ENCODE data around the gene PPP1R7. TPM values are rescaled to one million over a fixed set of nuclear protein-coding genes. Genes with fewer than 3 reads are reported as not detected.

Gene PPP1R7
- total and polyA plus RNA-seq, 2 donors from 2014 or later, result 64.6 to 94.9 TPM

GRCh38 chr2:241202268-241202585 is 52.0 kb downstream of the PPP1R7 start:
- Histone ChIP-seq H3K27me3 (ENCODE audit: control insufficient read depth, insufficient read depth, low read length) (no peaks in the 10 kb centered on the region), H3K36me3 (ENCODE audit: control insufficient read depth in 2 of 3, insufficient read depth in 3 of 3, low read length in 3 of 3) (no peaks in the 10 kb centered on the region), H3K4me3 (ENCODE audit: low read length in 3 of 3) (no peak overlapping the region), H3K27ac (ENCODE audit: low read depth in 2 of 2, low read length in 2 of 2) (no peak overlapping the region), H3K9ac (ENCODE audit: low read length in 3 of 3) (no peak overlapping the region), H3K4me1 (ENCODE audit: control insufficient read depth in 2 of 3, insufficient read depth in 2 of 3, low read depth in 1 of 3, low read length in 3 of 3) (no peaks in the 10 kb centered on the region), H3K9me3 (ENCODE audit: control insufficient read depth in 2 of 3, insufficient read depth in 1 of 3, low read length in 3 of 3) (no peaks in the 10 kb centered on the region)
- FAIRE-seq (no peak), DNase-seq (no peak)
- no peak for TF ChIP-seq CTCF (IDR thresholded peaks at IDR 0.05; ENCODE audit: borderline replicate concordance, extremely low read depth, insufficient read depth)
- intact Hi-C loops (cut with DNase I), result no loop called here

DNA sequence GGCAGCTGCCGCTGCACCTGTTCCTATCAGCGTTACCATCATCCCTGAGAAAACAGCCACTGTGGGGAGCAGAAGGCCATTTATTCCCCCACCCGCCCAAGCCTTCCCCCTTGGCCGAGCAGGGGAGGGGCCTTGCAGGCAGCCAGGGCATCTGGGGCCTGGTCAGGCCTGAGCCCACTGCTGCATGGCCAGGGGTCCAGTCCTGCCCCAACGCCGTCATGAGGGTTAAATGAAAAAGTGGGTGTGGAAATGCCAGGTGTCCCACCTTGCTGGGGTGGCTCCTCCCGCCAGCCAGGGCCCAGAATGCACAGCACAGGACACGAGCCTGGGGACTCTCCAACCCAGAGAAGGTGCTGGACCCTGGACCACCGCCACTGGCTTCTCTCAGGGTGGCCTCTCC is 52.4 kb downstream of the PPP1R7 start:
- intact Hi-C loops (cut with DNase I), result no loop called here
- no peak overlapping the region for H3K27ac ChIP-seq (ENCODE audit: low read depth in 2 of 2, low read length in 2 of 2)
- no peak for DNase-seq

DNA sequence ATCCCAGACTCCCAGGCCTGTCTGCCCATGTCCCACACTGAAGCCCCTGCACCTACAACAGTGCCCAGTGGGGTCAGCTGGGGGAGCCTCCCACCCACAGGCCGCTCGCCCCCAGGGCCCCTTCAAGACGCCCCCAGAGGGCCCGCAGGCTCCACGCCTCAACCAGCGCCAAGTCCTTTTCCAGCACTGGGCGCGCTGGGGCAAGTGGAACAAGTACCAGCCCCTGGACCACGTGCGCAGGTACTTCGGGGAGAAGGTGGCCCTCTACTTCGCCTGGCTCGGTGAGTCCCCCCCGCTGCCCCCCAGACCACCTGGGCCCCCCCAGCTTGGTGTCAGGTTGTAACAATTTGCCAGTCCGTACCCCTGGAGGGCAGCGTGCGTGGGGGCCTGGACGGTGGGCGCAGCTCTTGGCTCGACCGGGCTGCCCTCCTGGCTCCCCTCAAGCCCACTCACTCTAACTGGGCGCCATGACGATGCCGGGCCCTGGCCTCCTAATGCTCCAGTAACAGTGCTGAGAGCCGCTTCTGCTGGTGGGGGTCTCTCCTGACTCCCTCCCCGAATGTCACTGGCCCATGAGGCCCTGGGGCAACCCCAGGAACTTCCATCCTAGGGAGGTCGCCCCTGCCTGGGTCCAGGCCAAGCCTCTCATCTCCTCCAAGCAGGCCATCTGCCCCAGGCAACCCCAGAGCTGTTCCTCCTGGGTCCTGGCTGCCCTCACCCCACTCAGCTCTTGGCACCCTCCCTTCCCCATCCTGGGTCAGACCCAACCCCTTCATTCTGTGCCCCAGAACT is 53.1 kb downstream of the PPP1R7 start:
- no peak for FAIRE-seq
- H3K9me3 ChIP-seq (ENCODE audit: control insufficient read depth in 2 of 3, insufficient read depth in 1 of 3, low read length in 3 of 3), result no peaks in the 10 kb centered on the region
- TF ChIP-seq CTCF (IDR thresholded peaks at IDR 0.05; ENCODE audit: borderline replicate concordance, extremely low read depth, insufficient read depth), result no peak
- H3K9ac ChIP-seq (ENCODE audit: low read length in 3 of 3), result no peak overlapping the region
- intact Hi-C loops (cut with DNase I), result no loop called here
- H3K4me3 ChIP-seq (ENCODE audit: low read length in 3 of 3), result no peak overlapping the region
- no peak overlapping the region for H3K27ac ChIP-seq (ENCODE audit: low read depth in 2 of 2, low read length in 2 of 2)
- H3K36me3 ChIP-seq (ENCODE audit: control insufficient read depth in 2 of 3, insufficient read depth in 3 of 3, low read length in 3 of 3), result no peaks in the 10 kb centered on the region
- no peak for DNase-seq
- H3K4me1 ChIP-seq (ENCODE audit: control insufficient read depth in 2 of 3, insufficient read depth in 2 of 3, low read depth in 1 of 3, low read length in 3 of 3), result no peaks in the 10 kb centered on the region
- no peaks in the 10 kb centered on the region for H3K27me3 ChIP-seq (ENCODE audit: control insufficient read depth, insufficient read depth, low read length)

More for the DNA sequence above, 52.4 kb downstream of the PPP1R7 start:
- Histone ChIP-seq H3K9ac (ENCODE audit: low read length in 3 of 3) (no peak overlapping the region), H3K4me1 (ENCODE audit: control insufficient read depth in 2 of 3, insufficient read depth in 2 of 3, low read depth in 1 of 3, low read length in 3 of 3) (no peaks in the 10 kb centered on the region), H3K9me3 (ENCODE audit: control insufficient read depth in 2 of 3, insufficient read depth in 1 of 3, low read length in 3 of 3) (no peaks in the 10 kb centered on the region), H3K36me3 (ENCODE audit: control insufficient read depth in 2 of 3, insufficient read depth in 3 of 3, low read length in 3 of 3) (no peaks in the 10 kb centered on the region), H3K4me3 (ENCODE audit: low read length in 3 of 3) (no peak overlapping the region), H3K27me3 (ENCODE audit: control insufficient read depth, insufficient read depth, low read length) (no peaks in the 10 kb centered on the region)
- TF ChIP-seq CTCF (IDR thresholded peaks at IDR 0.05; ENCODE audit: borderline replicate concordance, extremely low read depth, insufficient read depth), result no peak
- no peak for FAIRE-seq

- Histone ChIP-seq H3K27ac (ENCODE audit: low read depth in 2 of 2, low read length in 2 of 2) (no peak overlapping the region), H3K36me3 (ENCODE audit: control insufficient read depth in 2 of 3, insufficient read depth in 3 of 3, low read length in 3 of 3) (no peaks in the 10 kb centered on the region), H3K9me3 (ENCODE audit: control insufficient read depth in 2 of 3, insufficient read depth in 1 of 3, low read length in 3 of 3) (no peaks in the 10 kb centered on the region), H3K4me1 (ENCODE audit: control insufficient read depth in 2 of 3, insufficient read depth in 2 of 3, low read depth in 1 of 3, low read length in 3 of 3) (no peaks in the 10 kb centered on the region), H3K4me3 (ENCODE audit: low read length in 3 of 3) (no peak overlapping the region), H3K27me3 (ENCODE audit: control insufficient read depth, insufficient read depth, low read length) (no peaks in the 10 kb centered on the region), H3K9ac (ENCODE audit: low read length in 3 of 3) (no peak overlapping the region)
- FAIRE-seq, result no peak
- DNase-seq, result no peak
- intact Hi-C loops (cut with DNase I), result no loop called here
- TF ChIP-seq CTCF (IDR thresholded peaks at IDR 0.05; ENCODE audit: borderline replicate concordance, extremely low read depth, insufficient read depth), result no peak
Measured at GRCh38 chr2:241204010-241204384, 53.7 kb downstream of the PPP1R7 start.

Measured in kidney (tissue), 14 donors.